ENCODE measurements around the gene RBM20. TPM values are rescaled to one million over a fixed set of nuclear protein-coding genes. Genes with fewer than 3 reads are reported as not detected.

RBM20 gene
- total and polyA plus RNA-seq, 2 of the 13 experiments (the other 11 are each of a cell fraction or from before 2014, with no cell fraction given), result 0.02 to 0.22 TPM

GRCh38 chr10:110876788-110877187 is 232.7 kb downstream of the RBM20 start:
- H2AFZ ChIP-seq (ENCODE audit: low read length), result no peak overlapping the region
- POLR2A ChIA-PET, result interaction anchor here (1.0 to 1.8 kb wide), 4 partner anchors 9 to 42 kb away, joined by 3 to 9 read pairs (median 5); partner anchors contain the start of genes BBIP1 and SHOC2

More at GRCh38 chr10:110876788-110877187, 232.7 kb downstream of the RBM20 start:
- H3K79me2 ChIP-seq (ENCODE audit: insufficient read depth, low read length), result peaks cover 30% of the 10 kb centered on the region
- no peak overlapping the region for H3K4me2 ChIP-seq (ENCODE audit: low read depth, low read length)
- FAIRE-seq (no peak), DNase-seq (ENCODE audit: low spot score) (no peak), ATAC-seq (no peak)
- H3K27ac ChIP-seq (ENCODE audit: extremely low read length, insufficient read depth, low read length), result no peak overlapping the region
- 94% methylated on average over 1 of the region's 1 CpG for WGBS (ENCODE audit: low lambda C conversion rate)
- peaks cover 6% of the 10 kb centered on the region; the same call in 1 of the 2 replicates for H4K20me1 ChIP-seq (ENCODE audit: insufficient read depth, low read length)
- no peak overlapping the region for H3K4me3 ChIP-seq (replicated peaks in 1 of 3; ENCODE audit: insufficient read depth in 1 of 3, low read depth in 2 of 3, low read length in 3 of 3)
- no TSS peak for BruUV-seq (replicated peaks)
- H3K9ac ChIP-seq (ENCODE audit: insufficient read depth, low read depth, low read length), result no peak overlapping the region
- H3K36me3 ChIP-seq (replicated peaks in 1 of 2; ENCODE audit: control insufficient read depth in 1 of 2, insufficient read depth in 2 of 2, low read length in 2 of 2), result peaks cover 2 to 27% of the 10 kb centered on the region in 2 experiments
- no peaks in the 10 kb centered on the region for H3K27me3 ChIP-seq (ENCODE audit: control insufficient read depth in 1 of 2, insufficient read depth in 2 of 2, low read length in 2 of 2)
- in situ Hi-C loops (cut with HindIII; ENCODE audit: extremely low pct_ligation_motif_present, low pct_unique_long_range_greater_than_20kb), result loop anchor here (25.0 kb wide), 1 partner anchor 264 kb away; no protein-coding TSS in a partner anchor
- peaks cover 28% of the 10 kb centered on the region for H3K4me1 ChIP-seq (ENCODE audit: insufficient read depth, low read length)
- no peaks in the 10 kb centered on the region for H3K9me3 ChIP-seq (ENCODE audit: low read length)
- no peak for TF ChIP-seq RELA (CRISPR knock-in tag; IDR thresholded peaks at IDR 0.05)
- no peak for TF ChIP-seq FOXP1 (IDR thresholded peaks at IDR 0.05)
- peak; percentile 49; the same call in 1 of the 2 replicates for TF ChIP-seq FOXP1 (CRISPR knock-in tag; IDR thresholded peaks at IDR 0.05)
- TF ChIP-seq CREBL2 (CRISPR knock-in tag; IDR thresholded peaks at IDR 0.05; ENCODE audit: borderline replicate concordance), result no peak
- no peak for TF ChIP-seq THYN1 (CRISPR knock-in tag; IDR thresholded peaks at IDR 0.05; ENCODE audit: borderline replicate concordance, low read depth)
- peak; percentile 42; the same call in 1 of the 2 replicates for TF ChIP-seq ARID5B (CRISPR knock-in tag; IDR thresholded peaks at IDR 0.05)
- TF ChIP-seq GATAD2A (CRISPR knock-in tag; IDR thresholded peaks at IDR 0.05), result peak; percentile 60; the same call in 1 of the 2 replicates
- TF ChIP-seq CEBPB (IDR thresholded peaks at IDR 0.05; ENCODE audit: borderline replicate concordance, low read depth, low read length), result peak; percentile 19; the same call in 1 of the 2 replicates
- peak; percentile 78 for TF ChIP-seq FOXA3 (CRISPR knock-in tag; IDR thresholded peaks at IDR 0.05)
- intact Hi-C loops (cut with micrococcal nuclease; ENCODE audit: unreplicated experiment), result no loop called here
- CTCF ChIA-PET (ENCODE audit: low intra/inter-chr PET ratio, low total read pairs), result no interaction called here
